Gastrocnemius medialis (tissue), 4 donors: ENCODE measurements around the gene CACNA2D2.
"Not testable (repeated sequence)": the region's sequence is repeated elsewhere in the genome, so short reads cannot be mapped to it uniquely, and the experiment has no call there.

Experiments
- CTCF ChIP-seq, 5 experiments: fragments of 450-650 bp in 3 of 5; fragments of 200-600 bp in 2 of 5; sonication (generic) in 2 of 5; IDR thresholded peaks in 4 of 5; conservative IDR thresholded peaks in 1 of 5; 1 replicate in 4 of 5; 2 replicates in 1 of 5; pipeline ENCODE4 v1.5.1; 2016 to 2019; ENCODE audit warnings: antibody characterized with exemption in 5 of 5, mild to moderate bottlenecking in 3 of 5, moderate library complexity in 3 of 5
- POLR2A ChIP-seq, 2 donors: fragments of 450-650 bp; IDR thresholded peaks; one replicate each; pipeline ENCODE4 v1.6.1; 2017; ENCODE audit warnings: antibody characterized with exemption in 2 of 2, mild to moderate bottlenecking in 2 of 2, moderate library complexity in 2 of 2

- not testable (repeated sequence) for TF ChIP-seq CTCF (IDR thresholded peaks at IDR 0.05 in 4 of 5, conservative IDR thresholded peaks at IDR 0.05 in 1 of 5); POLR2A (IDR thresholded peaks at IDR 0.05)
These were observed 9.5 kb upstream of the CACNA2D2 start for GRCh38 chr3:50512908-50513307.
